PC-3 (cell line): Measurements from ENCODE around the gene P2RX6. TPM values are rescaled to one million over a fixed set of nuclear protein-coding genes. Genes with fewer than 3 reads are reported as not detected.

Source experiments
- ATAC-seq: fragments of 200-7000 bp; cut with Tn5 transposase; 2 replicates; pipeline ENCODE4 v1.9.1; 2020; ENCODE audit warnings: mild to moderate bottlenecking, moderate library complexity
- BruUV-seq: library from RNA; stranded (reverse); fragments of 400-500 nt; replicated peaks from 2 replicates; lab custom pipeline; 2021; lab: Mats Ljungman, UMichigan
- CTCF ChIA-PET: fragments of 300-600 bp; sonication (Branson Sonifier 250); formaldehyde crosslinking; loops from one replicate; lab custom pipeline; 2022; ENCODE audit warnings: antibody characterized with exemption; lab: Charles Lee
- POLR2A ChIA-PET: fragments of 300-600 bp; sonication (Branson Sonifier 250); formaldehyde crosslinking; loops from one replicate; lab custom pipeline; 2022; ENCODE audit warnings: antibody characterized with exemption; ENCODE audit not compliant: unreplicated experiment; lab: Charles Lee
- DNase-seq: peaks from one replicate; pipeline ENCODE4 v3.0.0-alpha.2; 2015
- H2AFZ ChIP-seq: fragments of 300-600 bp; sonication (generic); 2 replicates; pipeline ENCODE4 v1.6.0; 2016; ENCODE audit warnings: antibody characterized with exemption, low read length
- H3F3A ChIP-seq: fragments of 300-600 bp; sonication (generic); one replicate; pipeline ENCODE4 v1.6.0; 2017; ENCODE audit warnings: antibody characterized with exemption, low read length, control low read depth, mild to moderate bottlenecking; ENCODE audit not compliant: unreplicated experiment
- H3K27ac ChIP-seq: fragments of 300-600 bp; sonication (generic); 2 replicates; pipeline ENCODE4 v1.5.1; 2016; ENCODE audit warnings: mild to moderate bottlenecking, low read length
- H3K27me3 ChIP-seq: fragments of 300-600 bp; sonication (generic); 2 replicates; pipeline ENCODE4 v1.6.1; 2016; ENCODE audit warnings: low read length, mixed read lengths
- H3K36me3 ChIP-seq: fragments of 300-600 bp; sonication (generic); 2 replicates; pipeline ENCODE4 v1.6.1; 2016; ENCODE audit warnings: low read depth, mixed run types, low read length, mixed read lengths
- H3K4me1 ChIP-seq: fragments of 300-600 bp; sonication (generic); 2 replicates; pipeline ENCODE4 v1.5.1; 2016; ENCODE audit warnings: low read length; ENCODE audit not compliant: insufficient read depth
- H3K4me2 ChIP-seq: fragments of 300-600 bp; sonication (generic); 2 replicates; pipeline ENCODE4 v1.6.0; 2016; ENCODE audit warnings: low read length
- H3K4me3 ChIP-seq: fragments of 300-600 bp; sonication (generic); 2 replicates; pipeline ENCODE4 v1.5.1; 2016; ENCODE audit warnings: mild to moderate bottlenecking, low read length, mixed read lengths
- H3K79me2 ChIP-seq: fragments of 300-600 bp; sonication (generic); 2 replicates; pipeline ENCODE4 v1.6.1; 2017; ENCODE audit warnings: low read length, mixed read lengths
- H3K9ac ChIP-seq: fragments of 300-600 bp; sonication (generic); 2 replicates; pipeline ENCODE4 v1.6.0; 2016; ENCODE audit warnings: mild to moderate bottlenecking, low read length
- H3K9me2 ChIP-seq: fragments of 300-600 bp; sonication (generic); replicated peaks from 2 replicates; pipeline ENCODE4 v1.6.1; 2016; ENCODE audit warnings: mixed run types, low read length, mixed read lengths
- H3K9me3 ChIP-seq: fragments of 300-600 bp; sonication (generic); 2 replicates; pipeline ENCODE4 v1.6.1; 2016; ENCODE audit warnings: low read length, mixed read lengths
- H4K20me1 ChIP-seq: fragments of 300-600 bp; sonication (generic); 2 replicates; pipeline ENCODE4 v1.6.1; 2016; ENCODE audit warnings: low read length, mixed read lengths
- CTCF ChIP-seq: fragments of 300-600 bp; sonication (generic); conservative IDR thresholded peaks from 2 replicates; pipeline ENCODE4 v1.5.1; 2017; ENCODE audit warnings: antibody characterized with exemption, low read depth, mild to moderate bottlenecking, low read length
- EZH2 ChIP-seq: fragments of 300-600 bp; sonication (generic); IDR thresholded peaks from one replicate; pipeline ENCODE4 v1.6.1; 2017; ENCODE audit warnings: antibody characterized with exemption, mild to moderate bottlenecking, low read length; ENCODE audit not compliant: unreplicated experiment
- EZH2phosphoT487 ChIP-seq: fragments of 300-600 bp; sonication (generic); IDR thresholded peaks from 2 replicates; pipeline ENCODE4 v1.6.1; 2018; ENCODE audit warnings: mild to moderate bottlenecking, antibody characterized with exemption, low read length, borderline replicate concordance
- intact Hi-C: fragments of 100-400 bp; cut with micrococcal nuclease; formaldehyde crosslinking; loops from 2 replicates; pipeline ENCODE4 v1.9.0; 2023
- microRNA-seq: library from miRNA; unstranded; fragments of <30 nt; microRNA quantifications from one replicate; pipeline ENCODE4 v1.1.0, GENCODE V29; 2020; ENCODE audit not compliant: unreplicated experiment
- total RNA-seq: library from RNA; depleted of rRNA; stranded (reverse); fragments of >200 nt; gene quantifications from 2 replicates; pipeline ENCODE4 v1.2.3, GENCODE V29; 2014; rRNA removed

The P2RX6 gene
- total RNA-seq, 1 experiment from 2014 or later, result 1.1 TPM

GRCh38 chr22:21075516-21076138 is 60.7 kb downstream of the P2RX6 start:
- H3K4me1 ChIP-seq, result peaks cover 5% of the 10 kb centered on the region
- no peak overlapping the region for H3K4me3 ChIP-seq
- no peaks in the 10 kb centered on the region for H3K27me3 ChIP-seq
- no peak overlapping the region for H2AFZ ChIP-seq
- no peak overlapping the region for H3K27ac ChIP-seq
- no peaks in the 10 kb centered on the region for H4K20me1 ChIP-seq
- ATAC-seq, result no peak
- H3K79me2 ChIP-seq, result no peaks in the 10 kb centered on the region
- no peak for TF ChIP-seq EZH2
- no peak for TF ChIP-seq CTCF
- no peak for TF ChIP-seq EZH2phosphoT487
- ChIA-PET CTCF (no interaction called here), POLR2A (no interaction called here)
- no peaks in the 10 kb centered on the region for H3K36me3 ChIP-seq
- no peaks in the 10 kb centered on the region for H3F3A ChIP-seq
- no peak for DNase-seq
- no peak overlapping the region for H3K9ac ChIP-seq
- H3K9me2 ChIP-seq, result no peaks in the 10 kb centered on the region
- intact Hi-C loops, result no loop called here
- H3K4me2 ChIP-seq, result no peak overlapping the region
- BruUV-seq, result no TSS peak
- H3K9me3 ChIP-seq, result no peaks in the 10 kb centered on the region

GRCh38 chr22:21076912-21077625 is 62.1 kb downstream of the P2RX6 start:
- intact Hi-C loops, result no loop called here
- H3K27ac ChIP-seq, result no peak overlapping the region
- H3K79me2 ChIP-seq, result no peaks in the 10 kb centered on the region
- H3F3A ChIP-seq, result no peaks in the 10 kb centered on the region
- H3K9ac ChIP-seq, result no peak overlapping the region
- BruUV-seq, result no TSS peak
- TF ChIP-seq EZH2 (no peak), CTCF (no peak), EZH2phosphoT487 (no peak)
- H3K4me3 ChIP-seq, result no peak overlapping the region
- no peak overlapping the region for H3K4me2 ChIP-seq
- no peaks in the 10 kb centered on the region for H4K20me1 ChIP-seq
- H3K9me2 ChIP-seq, result no peaks in the 10 kb centered on the region
- H3K4me1 ChIP-seq, result peaks cover 5% of the 10 kb centered on the region
- no peaks in the 10 kb centered on the region for H3K36me3 ChIP-seq
- ChIA-PET CTCF (no interaction called here), POLR2A (no interaction called here)
- H2AFZ ChIP-seq, result no peak overlapping the region
- ATAC-seq (no peak), DNase-seq (no peak)
- no peaks in the 10 kb centered on the region for H3K9me3 ChIP-seq
- no peaks in the 10 kb centered on the region for H3K27me3 ChIP-seq

Small RNA genes lying within 50 kb of the gene (microRNA-seq; reads per million reads assigned to microRNA genes)
- gene MIR649, result not detected

Other genes with a start within 250 kb of the P2RX6 start
- gene SERPIND1, start 241.1 kb upstream of the P2RX6 start, total RNA-seq, result 2.9 and 3.0 TPM in 2 replicates
- 39.7 and 61.5 TPM in 2 replicates for gene PI4KA, start 156.4 kb upstream of the P2RX6 start, total RNA-seq
- 12.3 and 23.9 TPM in 2 replicates for gene SNAP29, start 156.2 kb upstream of the P2RX6 start, total RNA-seq
- 35.4 and 36.2 TPM in 2 replicates for gene CRKL, start 97.8 kb upstream of the P2RX6 start, total RNA-seq
- gene AIFM3, start 47.9 kb upstream of the P2RX6 start, total RNA-seq, result 0.98 and 1.5 TPM in 2 replicates
- 41.0 and 49.3 TPM in 2 replicates for gene LZTR1, start 32.9 kb upstream of the P2RX6 start, total RNA-seq
- gene THAP7, start 13.0 kb upstream of the P2RX6 start, total RNA-seq, result 43.0 and 44.3 TPM in 2 replicates
- gene SLC7A4, start 17.4 kb downstream of the P2RX6 start, total RNA-seq, result not detected in 2 replicates
- gene LRRC74B, start 30.8 kb downstream of the P2RX6 start, total RNA-seq, result not detected in 2 replicates